Activated T-cell treated with anti-CD3 and anti-CD28 coated beads, Interleukin-2, amount 50 U/mL, for 4 hours (primary cell): ENCODE measurements around the gene AKR1C8. TPM values are rescaled to one million over a fixed set of nuclear protein-coding genes. Genes with fewer than 3 reads are reported as not detected.
A peak's percentile ranks its signal among the peaks of the same experiment; 100 is the strongest.
"Not testable (repeated sequence)": the region's sequence is repeated elsewhere in the genome, so short reads cannot be mapped to it uniquely, and the experiment has no call there.

Experiments
- ATAC-seq, 2 donors: fragments of 200-7000 bp; cut with Tn5 transposase; one replicate each; pipeline ENCODE4 v1.10.0; 2021
- DNase-seq: peaks from one replicate; pipeline ENCODE4 v3.0.0-alpha.2; 2020
- H3K27me3 Mint-ChIP-seq: one replicate; pipeline ENCODE4 v1.8.0; 2021; ENCODE audit warnings: low read depth, mixed read lengths
- H3K36me3 Mint-ChIP-seq: one replicate; pipeline ENCODE4 v1.8.0; 2022; ENCODE audit warnings: mixed read lengths; ENCODE audit not compliant: insufficient read depth
- H3K4me1 Mint-ChIP-seq: one replicate; pipeline ENCODE4 v1.8.0; 2021; ENCODE audit warnings: low read depth, mixed read lengths
- H3K4me3 Mint-ChIP-seq: one replicate; pipeline ENCODE4 v1.8.0; 2021; ENCODE audit warnings: mild to moderate bottlenecking, moderate library complexity, mixed read lengths
- H3K9me3 Mint-ChIP-seq: one replicate; pipeline ENCODE4 v1.8.0; 2021; ENCODE audit warnings: mixed read lengths
- total RNA-seq, 3 donors: library from RNA; stranded (reverse); gene quantifications; one replicate each; pipeline ENCODE4 v1.2.1, GENCODE V29; 2021

Gene AKR1C8
- total RNA-seq, 3 donors from 2014 or later, result not detected

DNA sequence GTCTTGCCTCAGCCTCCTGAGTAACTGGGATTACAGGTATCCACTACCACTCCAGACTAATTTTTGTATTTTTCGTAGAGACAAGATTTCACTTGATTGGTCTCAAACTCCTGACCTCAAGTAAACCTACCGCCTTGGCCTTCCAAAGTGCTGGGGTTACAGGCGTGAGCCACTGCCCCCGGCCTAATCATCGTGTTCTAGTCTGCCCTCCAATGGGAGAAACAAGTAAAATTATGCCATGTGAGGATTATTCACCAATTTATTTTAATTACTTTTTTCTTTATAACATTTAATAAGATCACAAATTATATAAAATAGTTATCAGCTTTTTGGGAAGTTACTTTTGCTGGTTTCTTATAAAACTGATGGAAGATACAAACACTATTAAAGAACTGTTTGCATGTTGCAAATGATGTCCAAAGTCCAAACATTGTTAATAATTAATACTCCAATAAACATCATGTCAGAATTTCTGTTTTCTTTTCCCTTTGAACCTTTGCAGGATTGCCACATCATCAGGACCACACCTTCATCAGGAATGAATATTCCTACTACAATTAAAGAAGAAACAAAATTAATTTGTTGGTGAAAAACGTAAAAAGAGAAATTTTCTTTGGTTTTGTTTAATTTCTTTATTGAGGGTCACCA, 10.9 kb upstream of the AKR1C8 start:
- no peak for DNase-seq
- Mint-ChIP-seq H3K27me3 (no peaks in the 10 kb centered on the region), H3K4me1 (no peaks in the 10 kb centered on the region), H3K9me3 (peaks cover 5% of the 10 kb centered on the region), H3K36me3 (no peaks in the 10 kb centered on the region), H3K4me3 (no peak overlapping the region)
- ATAC-seq, result no peak

- H3K4me1 Mint-ChIP-seq, result no peaks in the 10 kb centered on the region
- no peak for ATAC-seq
- DNase-seq, result no peak
- peaks cover 5% of the 10 kb centered on the region for H3K9me3 Mint-ChIP-seq
- no peaks in the 10 kb centered on the region for H3K36me3 Mint-ChIP-seq
- peaks cover 4% of the 10 kb centered on the region for H3K27me3 Mint-ChIP-seq
- no peak overlapping the region for H3K4me3 Mint-ChIP-seq
Measured at GRCh38 chr10:5194431-5194830, 9.5 kb upstream of the AKR1C8 start.

- Mint-ChIP-seq H3K9me3 (no peaks in the 10 kb centered on the region), H3K4me1 (no peaks in the 10 kb centered on the region), H3K4me3 (no peak overlapping the region), H3K36me3 (no peaks in the 10 kb centered on the region), H3K27me3 (peaks cover 7% of the 10 kb centered on the region)
- DNase-seq (no peak), ATAC-seq (no peak)
Measured at GRCh38 chr10:5188358-5188757, 3.4 kb upstream of the AKR1C8 start.

- DNase-seq, result no peak
- Mint-ChIP-seq H3K36me3 (no peaks in the 10 kb centered on the region), H3K9me3 (no peaks in the 10 kb centered on the region), H3K4me3 (no peak overlapping the region), H3K4me1 (no peaks in the 10 kb centered on the region), H3K27me3 (peaks cover 7% of the 10 kb centered on the region)
- ATAC-seq, result no peak
Measured at GRCh38 chr10:5187867-5188266, 2.9 kb upstream of the AKR1C8 start.

- H3K36me3 Mint-ChIP-seq, result no peaks in the 10 kb centered on the region
- DNase-seq (no peak), ATAC-seq (no peak)
- H3K4me3 Mint-ChIP-seq, result no peak overlapping the region
- peaks cover 5% of the 10 kb centered on the region for H3K27me3 Mint-ChIP-seq
- H3K4me1 Mint-ChIP-seq, result no peaks in the 10 kb centered on the region
- H3K9me3 Mint-ChIP-seq, result peaks cover 4% of the 10 kb centered on the region
Measured at GRCh38 chr10:5183923-5184322, 1.0 kb downstream of the AKR1C8 start.

GRCh38 chr10:5180503-5180902, 4.4 kb downstream of the AKR1C8 start:
- H3K27me3 Mint-ChIP-seq, H3K36me3 Mint-ChIP-seq, H3K4me1 Mint-ChIP-seq, H3K4me3 Mint-ChIP-seq, H3K9me3 Mint-ChIP-seq, DNase-seq, ATAC-seq: not testable (repeated sequence)

DNA sequence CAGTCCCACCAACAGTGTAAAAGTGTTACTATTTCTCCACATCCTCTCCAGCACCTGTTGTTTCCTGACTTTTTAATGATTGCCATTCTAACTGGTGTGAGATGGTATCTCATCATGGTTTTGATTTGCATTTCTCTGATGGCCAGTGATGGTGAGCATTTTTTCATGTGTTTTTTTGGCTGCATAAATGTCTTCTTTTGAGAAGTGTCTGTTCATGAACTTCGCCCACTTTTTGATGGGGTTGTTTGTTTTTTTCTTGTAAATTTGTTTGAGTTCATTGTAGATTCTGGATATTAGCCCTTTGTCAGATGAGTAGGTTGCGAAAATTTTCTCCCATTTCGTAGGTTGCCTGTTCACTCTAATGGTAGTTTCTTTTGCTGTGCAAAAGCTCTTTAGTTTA, 9.4 kb downstream of the AKR1C8 start:
- not testable (repeated sequence) for ATAC-seq, H3K36me3 Mint-ChIP-seq, H3K4me1 Mint-ChIP-seq, H3K4me3 Mint-ChIP-seq, H3K9me3 Mint-ChIP-seq, H3K27me3 Mint-ChIP-seq, DNase-seq

- H3K27me3 Mint-ChIP-seq, result no peaks in the 10 kb centered on the region
- H3K4me3 Mint-ChIP-seq, result no peak overlapping the region
- DNase-seq, result no peak
- no peaks in the 10 kb centered on the region for H3K36me3 Mint-ChIP-seq
- H3K4me1 Mint-ChIP-seq, result no peaks in the 10 kb centered on the region
- H3K9me3 Mint-ChIP-seq, result peaks cover 28% of the 10 kb centered on the region
- peak; percentile 59 to 69 for ATAC-seq
Measured at GRCh38 chr10:5168897-5169420, 16.0 kb downstream of the AKR1C8 start.

DNA sequence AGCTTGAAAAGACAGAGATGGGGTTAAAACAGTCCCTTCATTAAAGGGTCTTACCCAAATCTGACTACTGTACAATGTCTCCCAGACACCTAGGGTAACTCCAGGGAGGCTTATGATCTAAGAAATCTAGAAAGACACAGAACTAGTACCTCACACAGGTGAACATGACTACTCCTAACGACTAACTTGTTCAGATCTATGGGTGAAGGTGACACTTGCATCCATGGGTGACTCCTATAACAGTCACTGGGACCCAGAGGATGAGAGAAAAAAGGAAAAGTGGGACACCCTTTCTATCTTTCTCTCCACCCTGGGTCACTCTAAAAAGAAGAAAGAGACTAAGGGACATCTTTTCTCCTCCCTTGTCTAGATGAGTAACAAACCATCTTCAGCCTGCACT, 19.2 kb downstream of the AKR1C8 start:
- no peak for DNase-seq
- Mint-ChIP-seq H3K36me3 (no peaks in the 10 kb centered on the region), H3K4me3 (no peak overlapping the region), H3K9me3 (peaks cover 45% of the 10 kb centered on the region), H3K4me1 (no peaks in the 10 kb centered on the region), H3K27me3 (peaks cover 10% of the 10 kb centered on the region)
- ATAC-seq, result no peak

GRCh38 chr10:5163487-5163886, 21.5 kb downstream of the AKR1C8 start:
- no peaks in the 10 kb centered on the region for H3K36me3 Mint-ChIP-seq
- H3K9me3 Mint-ChIP-seq, result peaks cover 41% of the 10 kb centered on the region
- ATAC-seq (no peak), DNase-seq (no peak)
- H3K4me3 Mint-ChIP-seq, result no peak overlapping the region
- H3K4me1 Mint-ChIP-seq, result no peaks in the 10 kb centered on the region
- H3K27me3 Mint-ChIP-seq, result peaks cover 14% of the 10 kb centered on the region

GRCh38 chr10:5159126-5159525, 25.8 kb downstream of the AKR1C8 start:
- Mint-ChIP-seq H3K4me1 (no peaks in the 10 kb centered on the region), H3K36me3 (no peaks in the 10 kb centered on the region), H3K27me3 (peaks cover 14% of the 10 kb centered on the region), H3K9me3 (peaks cover 19% of the 10 kb centered on the region), H3K4me3 (no peak overlapping the region)
- DNase-seq (no peak), ATAC-seq (no peak)

- no peaks in the 10 kb centered on the region for H3K4me1 Mint-ChIP-seq
- no peak overlapping the region for H3K4me3 Mint-ChIP-seq
- no peak for DNase-seq
- ATAC-seq, result no peak
- peaks cover 6% of the 10 kb centered on the region for H3K9me3 Mint-ChIP-seq
- no peaks in the 10 kb centered on the region for H3K36me3 Mint-ChIP-seq
- peaks cover 11% of the 10 kb centered on the region for H3K27me3 Mint-ChIP-seq
Measured at GRCh38 chr10:5157501-5157900, 27.4 kb downstream of the AKR1C8 start.

- H3K36me3 Mint-ChIP-seq, result no peaks in the 10 kb centered on the region
- H3K27me3 Mint-ChIP-seq, result peaks cover 6% of the 10 kb centered on the region
- ATAC-seq (no peak), DNase-seq (no peak)
- H3K4me1 Mint-ChIP-seq, result no peaks in the 10 kb centered on the region
- no peak overlapping the region for H3K4me3 Mint-ChIP-seq
- no peaks in the 10 kb centered on the region for H3K9me3 Mint-ChIP-seq
Measured at GRCh38 chr10:5155951-5156350, 29.0 kb downstream of the AKR1C8 start.

GRCh38 chr10:5151076-5151475, 33.9 kb downstream of the AKR1C8 start:
- Mint-ChIP-seq H3K9me3 (no peaks in the 10 kb centered on the region), H3K4me1 (no peaks in the 10 kb centered on the region), H3K36me3 (no peaks in the 10 kb centered on the region), H3K4me3 (no peak overlapping the region), H3K27me3 (no peaks in the 10 kb centered on the region)
- ATAC-seq, result no peak
- DNase-seq, result no peak

DNA sequence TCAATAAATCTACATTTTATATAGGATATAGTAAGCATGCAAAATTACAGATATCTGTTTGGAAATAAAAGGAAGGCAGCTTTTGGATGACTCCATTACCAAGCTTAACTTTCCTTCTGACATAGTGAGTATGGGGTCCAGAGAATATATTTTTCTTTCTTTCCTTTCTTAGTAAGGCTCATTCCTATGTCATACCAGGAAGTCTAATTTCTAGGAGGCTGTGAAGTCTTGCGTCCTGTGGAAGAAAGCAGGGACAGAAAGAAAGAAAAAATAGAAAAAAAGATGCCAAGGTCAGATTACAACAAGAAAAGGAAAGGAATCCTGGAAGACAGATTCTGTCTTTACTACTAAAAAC, 36.3 kb downstream of the AKR1C8 start:
- no peaks in the 10 kb centered on the region for H3K36me3 Mint-ChIP-seq
- no peak for ATAC-seq
- no peak for DNase-seq
- no peak overlapping the region for H3K4me3 Mint-ChIP-seq
- H3K27me3 Mint-ChIP-seq, result no peaks in the 10 kb centered on the region
- no peaks in the 10 kb centered on the region for H3K4me1 Mint-ChIP-seq
- no peaks in the 10 kb centered on the region for H3K9me3 Mint-ChIP-seq
